GM23338 (cell line): ENCODE measurements around the gene PLD5. TPM values are rescaled to one million over a fixed set of nuclear protein-coding genes. Genes with fewer than 3 reads are reported as not detected.

Source experiments
- ATAC-seq: fragments of 200-7000 bp; cut with Tn5 transposase; 3 replicates; pipeline ENCODE4 v1.9.1; 2020
- DNase-seq: peaks from one replicate; pipeline ENCODE4 v3.0.0-alpha.2; 2015; ENCODE audit warnings: low spot score
- H2AFZ ChIP-seq: fragments of 200-600 bp; sonication (generic); 2 replicates; pipeline ENCODE4 v1.8.0; 2016; ENCODE audit warnings: antibody characterized with exemption, mild to moderate bottlenecking, moderate library complexity
- H3F3A ChIP-seq: fragments of 200-600 bp; sonication (generic); replicated peaks from 2 replicates; pipeline ENCODE4 v1.8.0; 2017; ENCODE audit warnings: antibody characterized with exemption, mixed run types, low read depth
- H3K27ac ChIP-seq: fragments of 200-600 bp; sonication (generic); 2 replicates; pipeline ENCODE4 v1.6.1; 2016; ENCODE audit warnings: low read depth
- H3K27me3 ChIP-seq: fragments of 200-600 bp; sonication (generic); 2 replicates; pipeline ENCODE4 v1.8.0; 2016; ENCODE audit warnings: mild to moderate bottlenecking, mixed run types, moderate library complexity; ENCODE audit not compliant: insufficient read depth
- H3K36me3 ChIP-seq: fragments of 200-600 bp; sonication (generic); 2 replicates; pipeline ENCODE4 v1.8.0; 2016; ENCODE audit warnings: mild to moderate bottlenecking; ENCODE audit not compliant: insufficient read depth
- H3K4me1 ChIP-seq: fragments of 200-600 bp; sonication (generic); 2 replicates; pipeline ENCODE4 v1.8.0; 2016; ENCODE audit warnings: mild to moderate bottlenecking, moderate library complexity; ENCODE audit not compliant: insufficient read depth
- H3K4me2 ChIP-seq: fragments of 200-600 bp; sonication (generic); 2 replicates; pipeline ENCODE4 v1.7.1; 2017; ENCODE audit warnings: mixed run types
- H3K4me3 ChIP-seq: fragments of 200-600 bp; sonication (generic); 2 replicates; pipeline ENCODE4 v1.6.1; 2016; ENCODE audit warnings: mixed run types
- H3K79me2 ChIP-seq: fragments of 200-600 bp; sonication (generic); replicated peaks from 2 replicates; pipeline ENCODE4 v1.8.0; 2017; ENCODE audit warnings: mild to moderate bottlenecking; ENCODE audit not compliant: insufficient read depth
- H3K9me2 ChIP-seq: fragments of 200-600 bp; sonication (generic); 2 replicates; pipeline ENCODE4 v1.8.0; 2017; ENCODE audit not compliant: insufficient read depth
- H4K20me1 ChIP-seq: fragments of 200-600 bp; sonication (generic); replicated peaks from 2 replicates; pipeline ENCODE4 v1.8.0; 2017; ENCODE audit warnings: mild to moderate bottlenecking; ENCODE audit not compliant: insufficient read depth
- H3K27ac Mint-ChIP-seq: 2 replicates; pipeline ENCODE4 v1.8.0; 2020; ENCODE audit warnings: inconsistent platforms, mild to moderate bottlenecking, moderate library complexity, mixed read lengths
- H3K27me3 Mint-ChIP-seq: 3 replicates; pipeline ENCODE4 v1.8.0; 2022; ENCODE audit warnings: low read depth, mild to moderate bottlenecking, moderate library complexity, mixed read lengths, inconsistent platforms; ENCODE audit not compliant: insufficient read depth, poor library complexity
- H3K36me3 Mint-ChIP-seq: 3 replicates; pipeline ENCODE4 v1.8.0; 2021; ENCODE audit warnings: low read depth, mild to moderate bottlenecking, inconsistent platforms, moderate library complexity, mixed read lengths
- H3K4me1 Mint-ChIP-seq: 3 replicates; pipeline ENCODE4 v1.8.0; 2020; ENCODE audit warnings: mild to moderate bottlenecking, inconsistent platforms, mixed read lengths
- H3K4me3 Mint-ChIP-seq: 3 replicates; pipeline ENCODE4 v1.8.0; 2021; ENCODE audit warnings: moderate library complexity, mild to moderate bottlenecking, inconsistent platforms, mixed read lengths
- H3K9me3 Mint-ChIP-seq: 3 replicates; pipeline ENCODE4 v1.8.0; 2020; ENCODE audit warnings: moderate library complexity, mild to moderate bottlenecking, inconsistent platforms, mixed read lengths
- CREB1 ChIP-seq: fragments of 250-450 bp; sonication (Bioruptor Pico); IDR thresholded peaks from 2 replicates; pipeline ENCODE4 v1.5.0; 2020; ENCODE audit warnings: low read depth, mild to moderate bottlenecking, moderate library complexity
- CTCF ChIP-seq, 2 experiments: fragments of 200-600 bp in 1 of 2; sonication (generic) in 1 of 2; conservative IDR thresholded peaks; 2 replicates each; pipeline versions ENCODE4 v1.5.1 to v1.6.1; 2016 to 2017; ENCODE audit warnings: antibody characterized with exemption in 2 of 2, low read depth in 2 of 2, mild to moderate bottlenecking in 2 of 2, moderate library complexity in 1 of 2
- EZH2 ChIP-seq: fragments of 200-600 bp; sonication (generic); IDR thresholded peaks from one replicate; pipeline ENCODE4 v1.8.0; 2017; ENCODE audit warnings: antibody characterized with exemption, mild to moderate bottlenecking, low read depth; ENCODE audit not compliant: unreplicated experiment
- EZH2phosphoT487 ChIP-seq: fragments of 200-600 bp; sonication (generic); IDR thresholded peaks from one replicate; pipeline ENCODE4 v1.8.1; 2018; ENCODE audit warnings: antibody characterized with exemption; ENCODE audit not compliant: unreplicated experiment
- JUNB ChIP-seq: IDR thresholded peaks from one replicate; pipeline ENCODE4 v1.6.1; 2016; ENCODE audit warnings: antibody characterized with exemption; ENCODE audit not compliant: unreplicated experiment
- NANOG ChIP-seq: IDR thresholded peaks from 2 replicates; pipeline ENCODE4 v1.6.1; 2016; ENCODE audit warnings: antibody characterized with exemption, borderline replicate concordance
- POLR2AphosphoS5 ChIP-seq: IDR thresholded peaks from 2 replicates; pipeline ENCODE4 v1.6.1; 2016; ENCODE audit warnings: antibody characterized with exemption, low read depth
- STAT1 ChIP-seq: IDR thresholded peaks from one replicate; pipeline ENCODE4 v1.6.1; 2016; ENCODE audit warnings: antibody characterized with exemption; ENCODE audit not compliant: unreplicated experiment
- ZNF114 ChIP-seq: fragments of 250-450 bp; sonication (Bioruptor Pico); IDR thresholded peaks from 2 replicates; pipeline ENCODE4 v1.5.0; 2020; ENCODE audit warnings: mild to moderate bottlenecking, moderate library complexity
- ZNF331 ChIP-seq: fragments of 250-450 bp; sonication (Bioruptor Pico); IDR thresholded peaks from 2 replicates; pipeline ENCODE4 v1.5.0; 2020; ENCODE audit warnings: low read depth, mild to moderate bottlenecking, moderate library complexity
- polyA plus RNA-seq: library from polyadenylated mRNA; unstranded; fragments of >200 nt; fragmentation: Nextera tagmentation; extraction: Ambion mirVana; gene quantifications from 2 replicates; pipeline ENCODE4 v1.2.1, GENCODE V29; 2016
- total RNA-seq: library from RNA; depleted of rRNA; stranded (reverse); fragments of >200 nt; shearing (Covaris generic); gene quantifications from 2 replicates; pipeline ENCODE4 v1.2.3, GENCODE V29; 2014
- TF ChIP-seq, protein P1 (sequence below): IDR thresholded peaks from one replicate; pipeline ENCODE4 v1.6.1; 2018; ENCODE audit warnings: antibody characterized with exemption; ENCODE audit not compliant: unreplicated experiment
- TF ChIP-seq, protein P2 (sequence below): fragments of 250-450 bp; sonication (Bioruptor Pico); IDR thresholded peaks from 2 replicates; pipeline ENCODE4 v1.5.0; 2020; ENCODE audit warnings: mild to moderate bottlenecking, moderate library complexity
- TF ChIP-seq, protein P3 (sequence below): IDR thresholded peaks from 2 replicates; pipeline ENCODE4 v1.6.1; 2016; ENCODE audit warnings: antibody characterized with exemption

PLD5 gene
- total and polyA plus RNA-seq, 2 experiments from 2014 or later = 5.5 to 5.8 TPM

DNA sequence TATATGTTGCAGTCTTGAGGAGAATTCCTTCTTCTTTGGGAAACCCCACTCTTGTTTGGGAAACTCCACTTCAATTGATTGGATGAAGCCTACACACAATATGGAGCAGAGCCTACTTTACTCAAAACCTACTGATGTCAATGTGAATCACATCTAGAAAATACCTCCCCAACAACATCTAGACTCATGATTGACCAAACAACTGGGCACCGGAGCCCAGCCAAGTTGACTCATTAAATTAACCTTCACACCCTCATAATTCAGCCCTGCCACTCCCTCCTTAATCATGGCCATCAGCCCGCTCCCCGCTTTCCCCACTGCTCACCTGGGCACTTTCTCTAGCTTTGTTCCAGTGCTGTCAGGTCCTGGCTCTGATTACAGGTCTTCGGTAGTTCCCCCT lies 317.5 kb downstream of the PLD5 start:
- Histone ChIP-seq H3K4me1 (peaks cover 35% of the 10 kb centered on the region), H3F3A (peaks cover 5% of the 10 kb centered on the region; the same call in 1 of the 2 replicates), H3K27ac (no peak overlapping the region), H3K4me2 (no peak overlapping the region), H3K36me3 (no peaks in the 10 kb centered on the region), H4K20me1 (no peaks in the 10 kb centered on the region), H2AFZ (no peak overlapping the region), H3K4me3 (no peak overlapping the region), H3K9me2 (no peaks in the 10 kb centered on the region; the same call in 1 of the 2 replicates), H3K27me3 (no peaks in the 10 kb centered on the region), H3K79me2 (no peaks in the 10 kb centered on the region)
- H3K9me3 Mint-ChIP-seq = no peaks in the 10 kb centered on the region; the same call in 2 of the 3 replicates
- peaks cover 57% of the 10 kb centered on the region for H3K4me1 Mint-ChIP-seq
- no peak overlapping the region for H3K4me3 Mint-ChIP-seq
- H3K27ac Mint-ChIP-seq = no peak overlapping the region
- DNase-seq (no peak), ATAC-seq (no peak)
- peaks cover 5% of the 10 kb centered on the region for H3K27me3 Mint-ChIP-seq
- no peaks in the 10 kb centered on the region for H3K36me3 Mint-ChIP-seq
- no peak for TF ChIP-seq POLR2AphosphoS5
- TF ChIP-seq EZH2 = no peak
- TF ChIP-seq, protein P1, sequence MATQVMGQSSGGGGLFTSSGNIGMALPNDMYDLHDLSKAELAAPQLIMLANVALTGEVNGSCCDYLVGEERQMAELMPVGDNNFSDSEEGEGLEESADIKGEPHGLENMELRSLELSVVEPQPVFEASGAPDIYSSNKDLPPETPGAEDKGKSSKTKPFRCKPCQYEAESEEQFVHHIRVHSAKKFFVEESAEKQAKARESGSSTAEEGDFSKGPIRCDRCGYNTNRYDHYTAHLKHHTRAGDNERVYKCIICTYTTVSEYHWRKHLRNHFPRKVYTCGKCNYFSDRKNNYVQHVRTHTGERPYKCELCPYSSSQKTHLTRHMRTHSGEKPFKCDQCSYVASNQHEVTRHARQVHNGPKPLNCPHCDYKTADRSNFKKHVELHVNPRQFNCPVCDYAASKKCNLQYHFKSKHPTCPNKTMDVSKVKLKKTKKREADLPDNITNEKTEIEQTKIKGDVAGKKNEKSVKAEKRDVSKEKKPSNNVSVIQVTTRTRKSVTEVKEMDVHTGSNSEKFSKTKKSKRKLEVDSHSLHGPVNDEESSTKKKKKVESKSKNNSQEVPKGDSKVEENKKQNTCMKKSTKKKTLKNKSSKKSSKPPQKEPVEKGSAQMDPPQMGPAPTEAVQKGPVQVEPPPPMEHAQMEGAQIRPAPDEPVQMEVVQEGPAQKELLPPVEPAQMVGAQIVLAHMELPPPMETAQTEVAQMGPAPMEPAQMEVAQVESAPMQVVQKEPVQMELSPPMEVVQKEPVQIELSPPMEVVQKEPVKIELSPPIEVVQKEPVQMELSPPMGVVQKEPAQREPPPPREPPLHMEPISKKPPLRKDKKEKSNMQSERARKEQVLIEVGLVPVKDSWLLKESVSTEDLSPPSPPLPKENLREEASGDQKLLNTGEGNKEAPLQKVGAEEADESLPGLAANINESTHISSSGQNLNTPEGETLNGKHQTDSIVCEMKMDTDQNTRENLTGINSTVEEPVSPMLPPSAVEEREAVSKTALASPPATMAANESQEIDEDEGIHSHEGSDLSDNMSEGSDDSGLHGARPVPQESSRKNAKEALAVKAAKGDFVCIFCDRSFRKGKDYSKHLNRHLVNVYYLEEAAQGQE = no peak
- TF ChIP-seq CTCF (conservative IDR thresholded peaks at IDR 0.05; ENCODE audit: low read depth in 2 of 2) = no peak
- TF ChIP-seq, protein P2, sequence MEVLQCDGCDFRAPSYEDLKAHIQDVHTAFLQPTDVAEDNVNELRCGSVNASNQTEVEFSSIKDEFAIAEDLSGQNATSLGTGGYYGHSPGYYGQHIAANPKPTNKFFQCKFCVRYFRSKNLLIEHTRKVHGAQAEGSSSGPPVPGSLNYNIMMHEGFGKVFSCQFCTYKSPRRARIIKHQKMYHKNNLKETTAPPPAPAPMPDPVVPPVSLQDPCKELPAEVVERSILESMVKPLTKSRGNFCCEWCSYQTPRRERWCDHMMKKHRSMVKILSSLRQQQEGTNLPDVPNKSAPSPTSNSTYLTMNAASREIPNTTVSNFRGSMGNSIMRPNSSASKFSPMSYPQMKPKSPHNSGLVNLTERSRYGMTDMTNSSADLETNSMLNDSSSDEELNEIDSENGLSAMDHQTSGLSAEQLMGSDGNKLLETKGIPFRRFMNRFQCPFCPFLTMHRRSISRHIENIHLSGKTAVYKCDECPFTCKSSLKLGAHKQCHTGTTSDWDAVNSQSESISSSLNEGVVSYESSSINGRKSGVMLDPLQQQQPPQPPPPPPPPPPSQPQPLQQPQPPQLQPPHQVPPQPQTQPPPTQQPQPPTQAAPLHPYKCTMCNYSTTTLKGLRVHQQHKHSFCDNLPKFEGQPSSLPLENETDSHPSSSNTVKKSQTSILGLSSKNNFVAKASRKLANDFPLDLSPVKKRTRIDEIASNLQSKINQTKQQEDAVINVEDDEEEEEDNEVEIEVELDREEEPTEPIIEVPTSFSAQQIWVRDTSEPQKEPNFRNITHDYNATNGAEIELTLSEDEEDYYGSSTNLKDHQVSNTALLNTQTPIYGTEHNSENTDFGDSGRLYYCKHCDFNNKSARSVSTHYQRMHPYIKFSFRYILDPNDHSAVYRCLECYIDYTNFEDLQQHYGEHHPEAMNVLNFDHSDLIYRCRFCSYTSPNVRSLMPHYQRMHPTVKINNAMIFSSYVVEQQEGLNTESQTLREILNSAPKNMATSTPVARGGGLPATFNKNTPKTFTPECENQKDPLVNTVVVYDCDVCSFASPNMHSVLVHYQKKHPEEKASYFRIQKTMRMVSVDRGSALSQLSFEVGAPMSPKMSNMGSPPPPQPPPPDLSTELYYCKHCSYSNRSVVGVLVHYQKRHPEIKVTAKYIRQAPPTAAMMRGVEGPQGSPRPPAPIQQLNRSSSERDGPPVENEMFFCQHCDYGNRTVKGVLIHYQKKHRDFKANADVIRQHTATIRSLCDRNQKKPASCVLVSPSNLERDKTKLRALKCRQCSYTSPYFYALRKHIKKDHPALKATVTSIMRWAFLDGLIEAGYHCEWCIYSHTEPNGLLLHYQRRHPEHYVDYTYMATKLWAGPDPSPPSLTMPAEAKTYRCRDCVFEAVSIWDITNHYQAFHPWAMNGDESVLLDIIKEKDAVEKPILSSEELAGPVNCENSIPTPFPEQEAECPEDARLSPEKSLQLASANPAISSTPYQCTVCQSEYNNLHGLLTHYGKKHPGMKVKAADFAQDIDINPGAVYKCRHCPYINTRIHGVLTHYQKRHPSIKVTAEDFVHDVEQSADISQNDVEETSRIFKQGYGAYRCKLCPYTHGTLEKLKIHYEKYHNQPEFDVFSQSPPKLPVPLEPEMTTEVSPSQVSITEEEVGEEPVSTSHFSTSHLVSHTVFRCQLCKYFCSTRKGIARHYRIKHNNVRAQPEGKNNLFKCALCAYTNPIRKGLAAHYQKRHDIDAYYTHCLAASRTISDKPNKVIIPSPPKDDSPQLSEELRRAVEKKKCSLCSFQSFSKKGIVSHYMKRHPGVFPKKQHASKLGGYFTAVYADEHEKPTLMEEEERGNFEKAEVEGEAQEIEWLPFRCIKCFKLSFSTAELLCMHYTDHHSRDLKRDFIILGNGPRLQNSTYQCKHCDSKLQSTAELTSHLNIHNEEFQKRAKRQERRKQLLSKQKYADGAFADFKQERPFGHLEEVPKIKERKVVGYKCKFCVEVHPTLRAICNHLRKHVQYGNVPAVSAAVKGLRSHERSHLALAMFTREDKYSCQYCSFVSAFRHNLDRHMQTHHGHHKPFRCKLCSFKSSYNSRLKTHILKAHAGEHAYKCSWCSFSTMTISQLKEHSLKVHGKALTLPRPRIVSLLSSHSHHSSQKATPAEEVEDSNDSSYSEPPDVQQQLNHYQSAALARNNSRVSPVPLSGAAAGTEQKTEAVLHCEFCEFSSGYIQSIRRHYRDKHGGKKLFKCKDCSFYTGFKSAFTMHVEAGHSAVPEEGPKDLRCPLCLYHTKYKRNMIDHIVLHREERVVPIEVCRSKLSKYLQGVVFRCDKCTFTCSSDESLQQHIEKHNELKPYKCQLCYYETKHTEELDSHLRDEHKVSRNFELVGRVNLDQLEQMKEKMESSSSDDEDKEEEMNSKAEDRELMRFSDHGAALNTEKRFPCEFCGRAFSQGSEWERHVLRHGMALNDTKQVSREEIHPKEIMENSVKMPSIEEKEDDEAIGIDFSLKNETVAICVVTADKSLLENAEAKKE = no peak
- no peak for TF ChIP-seq STAT1
- TF ChIP-seq EZH2phosphoT487 = no peak
- TF ChIP-seq NANOG = no peak
- TF ChIP-seq, protein P3, sequence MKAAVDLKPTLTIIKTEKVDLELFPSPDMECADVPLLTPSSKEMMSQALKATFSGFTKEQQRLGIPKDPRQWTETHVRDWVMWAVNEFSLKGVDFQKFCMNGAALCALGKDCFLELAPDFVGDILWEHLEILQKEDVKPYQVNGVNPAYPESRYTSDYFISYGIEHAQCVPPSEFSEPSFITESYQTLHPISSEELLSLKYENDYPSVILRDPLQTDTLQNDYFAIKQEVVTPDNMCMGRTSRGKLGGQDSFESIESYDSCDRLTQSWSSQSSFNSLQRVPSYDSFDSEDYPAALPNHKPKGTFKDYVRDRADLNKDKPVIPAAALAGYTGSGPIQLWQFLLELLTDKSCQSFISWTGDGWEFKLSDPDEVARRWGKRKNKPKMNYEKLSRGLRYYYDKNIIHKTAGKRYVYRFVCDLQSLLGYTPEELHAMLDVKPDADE = no peak
- no peak for TF ChIP-seq CREB1 (CRISPR knock-in tag)
- TF ChIP-seq JUNB = no peak
- TF ChIP-seq ZNF331 (CRISPR knock-in tag) = no peak
- no peak for TF ChIP-seq ZNF114 (CRISPR knock-in tag)
